Stimulated activated CD4-positive, alpha-beta T cell treated with anti-CD3 and anti-CD28 coated beads, Interleukin-15, amount 100 ng/mL, for 1 hour (primary cell): ENCODE measurements around the gene BSG.
"Not testable (repeated sequence)": the region's sequence is repeated elsewhere in the genome, so short reads cannot be mapped to it uniquely, and the experiment has no call there.

Source experiments
- DNase-seq, 2 donors: peaks; one replicate each; pipeline ENCODE4 v3.0.0-alpha.2; 2020; ENCODE audit warnings: low read depth in 1 of 2, low spot score in 1 of 2

The BSG gene

GRCh38 chr19:619286-620002 lies 47.0 kb downstream of the BSG start:
- no peak for DNase-seq

- DNase-seq, result no peak
Observed at GRCh38 chr19:620166-620862, 47.9 kb downstream of the BSG start.

GRCh38 chr19:621191-621590 lies 48.8 kb downstream of the BSG start:
- not testable (repeated sequence) for DNase-seq

- no peak for DNase-seq
Observed at GRCh38 chr19:621819-622218, 49.4 kb downstream of the BSG start.

GRCh38 chr19:622666-623065 lies 50.3 kb downstream of the BSG start:
- DNase-seq, result no peak

- no peak for DNase-seq
Observed at GRCh38 chr19:623175-623916, 51.0 kb downstream of the BSG start.

- no peak for DNase-seq
Observed at GRCh38 chr19:623974-624373, 51.6 kb downstream of the BSG start.

GRCh38 chr19:624433-625109 lies 52.2 kb downstream of the BSG start:
- no peak for DNase-seq

GRCh38 chr19:625257-625656 lies 52.9 kb downstream of the BSG start:
- DNase-seq, result no peak

GRCh38 chr19:626566-626965 lies 54.2 kb downstream of the BSG start:
- DNase-seq, result not testable (repeated sequence)

- no peak for DNase-seq
Observed at GRCh38 chr19:628168-628567, 55.8 kb downstream of the BSG start.

GRCh38 chr19:629515-629914 lies 57.1 kb downstream of the BSG start:
- DNase-seq, result not testable (repeated sequence)

- DNase-seq, result no peak
Observed at GRCh38 chr19:629961-630714, 57.7 kb downstream of the BSG start.

GRCh38 chr19:632579-633067 lies 60.2 kb downstream of the BSG start:
- peak in 1 of 2 donors; percentile 22 for DNase-seq
